Body of pancreas (tissue), 4 donors: ENCODE measurements around the gene KIAA1671.

Experiments
- CTCF ChIP-seq, 7 experiments: fragments of 450-650 bp in 4 of 7; fragments of 200-600 bp in 3 of 7; sonication (generic) in 3 of 7; IDR thresholded peaks; one replicate each; pipeline ENCODE4 v1.5.1; 2016 to 2019; ENCODE audit warnings: antibody characterized with exemption in 7 of 7
- POLR2A ChIP-seq, 3 donors: fragments of 450-650 bp; IDR thresholded peaks; one replicate each; pipeline ENCODE4 v1.6.1; 2016; ENCODE audit warnings: antibody characterized with exemption in 3 of 3, mild to moderate bottlenecking in 2 of 3

DNA sequence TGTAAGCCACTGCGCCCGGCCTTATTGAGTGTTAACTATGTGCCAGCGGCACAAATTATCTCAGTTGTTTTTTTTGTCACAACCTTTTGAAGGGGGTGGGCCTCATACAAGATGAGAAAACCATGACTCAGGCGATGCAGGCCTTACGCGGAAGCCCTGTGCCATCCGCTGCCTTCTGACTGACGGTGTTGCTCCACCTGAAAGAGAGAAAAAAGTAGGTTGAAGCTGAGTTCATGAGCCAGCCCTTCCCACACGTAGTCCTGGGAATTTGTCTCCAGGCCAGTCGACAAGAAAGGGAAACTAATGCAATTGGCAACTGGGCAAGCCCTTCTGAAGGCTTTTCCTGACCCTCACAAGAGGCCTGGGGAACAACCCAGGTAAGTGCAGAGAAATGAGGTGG, 150.2 kb downstream of the KIAA1671 start:
- TF ChIP-seq CTCF (IDR thresholded peaks at IDR 0.05) (no peak), POLR2A (IDR thresholded peaks at IDR 0.05) (no peak)
